Activated T-cell treated with anti-CD3 and anti-CD28 coated beads for 24 hours (primary cell): ENCODE data around the gene SGSM2.

ENCODE experiments used
- DNase-seq: peaks from one replicate; pipeline ENCODE4 v3.0.0-alpha.2; 2020; ENCODE audit warnings: low read depth

Gene SGSM2

DNA sequence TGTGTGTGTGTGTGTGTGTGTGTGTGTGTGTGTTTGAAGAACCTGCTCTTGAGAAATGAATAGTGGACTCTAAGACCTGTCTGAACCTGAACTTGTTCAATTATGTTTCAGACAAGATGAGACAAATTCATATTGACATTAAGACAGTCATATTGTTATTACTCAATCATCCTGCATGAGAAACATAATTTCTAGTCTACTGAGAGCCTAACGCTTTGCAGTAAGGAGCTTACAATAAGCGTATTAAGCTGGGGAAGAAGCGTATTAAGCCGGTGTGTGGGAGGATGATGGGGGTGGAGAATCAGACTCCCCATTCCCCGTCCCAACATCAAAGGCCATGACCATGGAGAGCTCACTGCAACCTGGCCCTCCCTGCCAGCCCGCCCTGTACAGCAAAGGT, 86.0 kb downstream of the SGSM2 start:
- DNase-seq: no peak

DNA sequence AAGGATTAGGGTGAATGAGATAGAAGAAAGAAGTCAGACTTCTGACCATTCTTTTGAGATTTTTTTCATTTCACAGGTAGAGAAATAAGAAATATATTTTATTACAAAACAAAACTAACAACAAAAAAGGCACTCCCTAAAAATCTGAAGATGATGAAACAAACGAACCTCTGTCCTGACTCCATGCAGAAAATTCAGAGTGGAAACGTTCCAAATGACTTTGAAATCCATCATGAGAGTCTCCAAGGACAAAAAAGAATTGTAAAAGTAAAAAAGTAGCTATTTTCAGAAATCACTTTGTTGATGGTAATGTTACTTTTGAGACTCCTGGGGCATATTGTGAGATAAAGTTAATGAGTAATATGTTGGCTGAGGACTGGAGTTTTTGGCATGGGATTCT, 89.9 kb downstream of the SGSM2 start:
- no peak for DNase-seq

- DNase-seq: no peak
Measured at GRCh38 chr17:2427910-2428309, 90.6 kb downstream of the SGSM2 start.
